HEK293 (cell line): ENCODE data around the gene PRPF8.

Source experiments
- EGR2 ChIP-seq: fragments of 450-650 bp; formaldehyde crosslinking; IDR thresholded peaks from 2 replicates; pipeline ENCODE4 v1.5.1; 2016; ENCODE audit warnings: low read depth, missing biosample characterization, missing genetic modification characterization
- HOXC10 ChIP-seq: sonication (generic); formaldehyde crosslinking; IDR thresholded peaks from 2 replicates; pipeline ENCODE4 v1.8.1; 2023; ENCODE audit warnings: mild to moderate bottlenecking, missing genetic modification reagents
- KLF1 ChIP-seq: fragments of 450-650 bp; formaldehyde crosslinking; IDR thresholded peaks from 2 replicates; pipeline ENCODE4 v1.5.1; 2016; ENCODE audit warnings: missing biosample characterization, missing genetic modification characterization
- KLF7 ChIP-seq: fragments of 450-650 bp; formaldehyde crosslinking; IDR thresholded peaks from 2 replicates; pipeline ENCODE4 v1.5.1; 2016; ENCODE audit warnings: missing biosample characterization, missing genetic modification characterization, borderline replicate concordance
- MEIS1 ChIP-seq: sonication (generic); formaldehyde crosslinking; IDR thresholded peaks from 2 replicates; pipeline ENCODE4 v1.8.1; 2022; ENCODE audit warnings: missing genetic modification reagents, mild to moderate bottlenecking, borderline replicate concordance
- SALL2 ChIP-seq: fragments of 450-650 bp; formaldehyde crosslinking; IDR thresholded peaks from 2 replicates; pipeline ENCODE4 v1.5.0; 2017; ENCODE audit warnings: missing biosample characterization, mild to moderate bottlenecking, missing genetic modification characterization, borderline replicate concordance
- SP3 ChIP-seq: fragments of 450-650 bp; formaldehyde crosslinking; IDR thresholded peaks from 2 replicates; pipeline ENCODE4 v1.5.1; 2016; ENCODE audit warnings: missing biosample characterization, missing genetic modification characterization
- ZBTB20 ChIP-seq: fragments of 450-650 bp; formaldehyde crosslinking; IDR thresholded peaks from 2 replicates; pipeline ENCODE4 v1.5.1; 2016; ENCODE audit warnings: missing biosample characterization, missing genetic modification characterization
- ZBTB21 ChIP-seq: fragments of 450-650 bp; formaldehyde crosslinking; IDR thresholded peaks from 2 replicates; pipeline ENCODE4 v1.5.1; 2017; ENCODE audit warnings: missing biosample characterization, missing genetic modification characterization
- ZBTB48 ChIP-seq: fragments of 450-650 bp; formaldehyde crosslinking; IDR thresholded peaks from 2 replicates; pipeline ENCODE4 v1.5.1; 2016; ENCODE audit warnings: missing biosample characterization, missing genetic modification characterization
- ZBTB8A ChIP-seq: fragments of 450-650 bp; formaldehyde crosslinking; IDR thresholded peaks from 2 replicates; pipeline ENCODE4 v1.5.1; 2016; ENCODE audit warnings: missing biosample characterization, missing genetic modification characterization
- ZFHX2 ChIP-seq: fragments of 450-650 bp; formaldehyde crosslinking; conservative IDR thresholded peaks from 2 replicates; pipeline ENCODE4 v1.5.1; 2016; ENCODE audit warnings: missing biosample characterization, missing genetic modification characterization
- ZFP37 ChIP-seq: fragments of 450-650 bp; formaldehyde crosslinking; IDR thresholded peaks from 2 replicates; pipeline ENCODE4 v1.5.1; 2016; ENCODE audit warnings: missing biosample characterization, missing genetic modification characterization
- ZIC2 ChIP-seq: fragments of 450-650 bp; formaldehyde crosslinking; IDR thresholded peaks from 2 replicates; pipeline ENCODE4 v1.5.1; 2016; ENCODE audit warnings: missing biosample characterization, missing genetic modification characterization
- ZNF10 ChIP-seq: fragments of 450-650 bp; formaldehyde crosslinking; IDR thresholded peaks from 2 replicates; pipeline ENCODE4 v1.5.1; 2017; ENCODE audit warnings: missing biosample characterization, missing genetic modification characterization
- ZNF112 ChIP-seq: fragments of 450-650 bp; formaldehyde crosslinking; IDR thresholded peaks from 2 replicates; pipeline ENCODE4 v1.5.0; 2017; ENCODE audit warnings: missing biosample characterization, missing genetic modification characterization
- ZNF132 ChIP-seq: fragments of 450-650 bp; formaldehyde crosslinking; IDR thresholded peaks from 2 replicates; pipeline ENCODE4 v1.5.1; 2017; ENCODE audit warnings: missing biosample characterization, missing genetic modification characterization, borderline replicate concordance
- ZNF146 ChIP-seq: fragments of 450-650 bp; formaldehyde crosslinking; IDR thresholded peaks from 2 replicates; pipeline ENCODE4 v1.5.1; 2016; ENCODE audit warnings: missing biosample characterization, missing genetic modification characterization
- ZNF169 ChIP-seq: fragments of 450-650 bp; formaldehyde crosslinking; IDR thresholded peaks from 2 replicates; pipeline ENCODE4 v1.5.1; 2016; ENCODE audit warnings: missing biosample characterization, missing genetic modification characterization
- ZNF202 ChIP-seq: fragments of 450-650 bp; formaldehyde crosslinking; IDR thresholded peaks from 2 replicates; pipeline ENCODE4 v1.5.1; 2016; ENCODE audit warnings: missing biosample characterization, missing genetic modification characterization, borderline replicate concordance
- ZNF324 ChIP-seq: fragments of 450-650 bp; formaldehyde crosslinking; IDR thresholded peaks from 2 replicates; pipeline ENCODE4 v1.5.1; 2016; ENCODE audit warnings: missing biosample characterization, missing genetic modification characterization
- ZNF350 ChIP-seq: fragments of 450-650 bp; formaldehyde crosslinking; IDR thresholded peaks from 2 replicates; pipeline ENCODE4 v1.5.0; 2017; ENCODE audit warnings: missing biosample characterization, mild to moderate bottlenecking, missing genetic modification characterization
- ZNF404 ChIP-seq: fragments of 450-650 bp; formaldehyde crosslinking; IDR thresholded peaks from 2 replicates; pipeline ENCODE4 v1.5.1; 2017; ENCODE audit warnings: missing biosample characterization, missing genetic modification characterization
- ZNF600 ChIP-seq: fragments of 450-650 bp; formaldehyde crosslinking; IDR thresholded peaks from 2 replicates; pipeline ENCODE4 v1.5.1; 2016; ENCODE audit warnings: missing biosample characterization, missing genetic modification characterization
- ZNF660 ChIP-seq: fragments of 450-650 bp; IDR thresholded peaks from 2 replicates; pipeline ENCODE4 v1.5.1; 2018; ENCODE audit warnings: missing biosample characterization, mild to moderate bottlenecking, missing genetic modification characterization
- ZNF707 ChIP-seq: fragments of 450-650 bp; formaldehyde crosslinking; IDR thresholded peaks from 2 replicates; pipeline ENCODE4 v1.5.1; 2016; ENCODE audit warnings: missing biosample characterization, missing genetic modification characterization
- ZNF777 ChIP-seq: fragments of 450-650 bp; formaldehyde crosslinking; IDR thresholded peaks from 2 replicates; pipeline ENCODE4 v1.5.1; 2017; ENCODE audit warnings: missing biosample characterization, missing genetic modification characterization, borderline replicate concordance
- ZNF785 ChIP-seq: fragments of 450-650 bp; formaldehyde crosslinking; IDR thresholded peaks from 2 replicates; pipeline ENCODE4 v1.5.1; 2016; ENCODE audit warnings: missing biosample characterization, missing genetic modification characterization
- ZNF843 ChIP-seq: fragments of 450-650 bp; formaldehyde crosslinking; IDR thresholded peaks from 2 replicates; pipeline ENCODE4 v1.5.1; 2016; ENCODE audit warnings: missing biosample characterization, missing genetic modification characterization
- ZSCAN30 ChIP-seq: fragments of 450-650 bp; IDR thresholded peaks from 2 replicates; pipeline ENCODE4 v1.5.1; 2018; ENCODE audit warnings: missing biosample characterization, mild to moderate bottlenecking, missing genetic modification characterization, moderate library complexity
- TF ChIP-seq, protein P1 (sequence below): fragments of 450-650 bp; formaldehyde crosslinking; IDR thresholded peaks from 2 replicates; pipeline ENCODE4 v1.5.1; 2016; ENCODE audit warnings: missing biosample characterization, missing genetic modification characterization
- TF ChIP-seq, protein P2 (sequence below): fragments of 450-650 bp; formaldehyde crosslinking; IDR thresholded peaks from 2 replicates; pipeline ENCODE4 v1.5.1; 2017; ENCODE audit warnings: missing biosample characterization, missing genetic modification characterization
- TF ChIP-seq, protein P3 (sequence below): fragments of 450-650 bp; formaldehyde crosslinking; IDR thresholded peaks from 2 replicates; pipeline ENCODE4 v1.5.1; 2016; ENCODE audit warnings: missing biosample characterization, missing genetic modification characterization
- TF ChIP-seq, protein P4 (sequence below): fragments of 450-650 bp; formaldehyde crosslinking; IDR thresholded peaks from 2 replicates; pipeline ENCODE4 v1.5.1; 2017; ENCODE audit warnings: missing biosample characterization, missing genetic modification characterization
- TF ChIP-seq, protein P5 (sequence below): fragments of 450-650 bp; formaldehyde crosslinking; IDR thresholded peaks from 2 replicates; pipeline ENCODE4 v1.5.1; 2016; ENCODE audit warnings: missing biosample characterization, missing genetic modification characterization

Gene PRPF8

DNA sequence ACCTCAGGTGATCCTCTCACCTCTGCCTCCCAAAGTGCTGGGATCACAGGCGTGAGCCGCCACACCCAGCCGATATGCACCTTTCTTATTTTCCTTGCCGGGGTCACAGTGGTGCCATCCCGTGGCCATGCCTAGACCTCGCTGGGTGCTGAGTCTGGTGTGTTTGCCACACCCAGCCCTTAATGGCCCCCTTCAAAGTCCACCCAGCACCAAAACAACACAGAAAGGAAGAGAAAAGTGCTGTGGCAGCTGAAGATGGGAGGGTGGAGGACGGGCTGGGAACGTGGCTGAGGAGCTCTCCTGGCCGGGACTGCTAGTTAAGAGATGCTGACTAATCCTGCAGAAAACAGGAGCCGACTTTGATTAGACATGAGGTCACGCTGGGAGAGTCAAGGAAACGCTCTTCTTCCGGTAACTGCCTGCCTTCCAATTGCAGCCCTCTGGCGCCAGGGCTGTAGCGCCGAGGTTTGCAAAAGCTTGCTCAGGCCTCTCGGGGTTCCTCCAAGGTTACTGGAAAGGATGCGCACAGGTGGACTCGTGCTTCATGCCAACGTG is 67.0 kb downstream of the PRPF8 start (continued):
- TF ChIP-seq ZNF10 (tag by site-specific recombination) (no peak), ZBTB8A (tag by site-specific recombination) (no peak), ZNF112 (tag by site-specific recombination) (no peak), SP3 (tag by site-specific recombination) (no peak), EGR2 (no peak), KLF1 (tag by site-specific recombination) (peak; percentile 90), SALL2 (tag by site-specific recombination) (no peak), MEIS1 (CRISPR knock-in tag) (no peak), ZSCAN30 (tag by site-specific recombination) (no peak), ZNF404 (tag by site-specific recombination) (no peak), ZNF707 (tag by site-specific recombination) (no peak), ZNF132 (no peak), KLF7 (tag by site-specific recombination) (0 out of 2 replicates have a peak, but pooled peaks have one; percentile 52), ZFP37 (tag by site-specific recombination) (no peak), ZBTB48 (tag by site-specific recombination) (no peak), ZNF169 (no peak), ZNF600 (peak; percentile 88; the same call in 1 of the 2 replicates), ZNF777 (no peak), ZNF202 (tag by site-specific recombination) (no peak), ZNF146 (tag by site-specific recombination) (no peak), ZNF324 (no peak), ZFHX2 (tag by site-specific recombination) (no peak), ZNF843 (tag by site-specific recombination) (no peak), ZBTB21 (tag by site-specific recombination) (peak; percentile 84), HOXC10 (CRISPR knock-in tag) (no peak), ZNF350 (no peak), ZNF785 (no peak), ZIC2 (tag by site-specific recombination) (no peak), ZBTB20 (no peak; the same call in 1 of the 2 replicates), ZNF660 (no peak; the same call in 1 of the 2 replicates)
- TF ChIP-seq, protein P1, sequence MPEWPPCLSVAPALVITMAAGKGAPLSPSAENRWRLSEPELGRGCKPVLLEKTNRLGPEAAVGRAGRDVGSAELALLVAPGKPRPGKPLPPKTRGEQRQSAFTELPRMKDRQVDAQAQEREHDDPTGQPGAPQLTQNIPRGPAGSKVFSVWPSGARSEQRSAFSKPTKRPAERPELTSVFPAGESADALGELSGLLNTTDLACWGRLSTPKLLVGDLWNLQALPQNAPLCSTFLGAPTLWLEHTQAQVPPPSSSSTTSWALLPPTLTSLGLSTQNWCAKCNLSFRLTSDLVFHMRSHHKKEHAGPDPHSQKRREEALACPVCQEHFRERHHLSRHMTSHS (tag by site-specific recombination): no peak
- TF ChIP-seq, protein P2, sequence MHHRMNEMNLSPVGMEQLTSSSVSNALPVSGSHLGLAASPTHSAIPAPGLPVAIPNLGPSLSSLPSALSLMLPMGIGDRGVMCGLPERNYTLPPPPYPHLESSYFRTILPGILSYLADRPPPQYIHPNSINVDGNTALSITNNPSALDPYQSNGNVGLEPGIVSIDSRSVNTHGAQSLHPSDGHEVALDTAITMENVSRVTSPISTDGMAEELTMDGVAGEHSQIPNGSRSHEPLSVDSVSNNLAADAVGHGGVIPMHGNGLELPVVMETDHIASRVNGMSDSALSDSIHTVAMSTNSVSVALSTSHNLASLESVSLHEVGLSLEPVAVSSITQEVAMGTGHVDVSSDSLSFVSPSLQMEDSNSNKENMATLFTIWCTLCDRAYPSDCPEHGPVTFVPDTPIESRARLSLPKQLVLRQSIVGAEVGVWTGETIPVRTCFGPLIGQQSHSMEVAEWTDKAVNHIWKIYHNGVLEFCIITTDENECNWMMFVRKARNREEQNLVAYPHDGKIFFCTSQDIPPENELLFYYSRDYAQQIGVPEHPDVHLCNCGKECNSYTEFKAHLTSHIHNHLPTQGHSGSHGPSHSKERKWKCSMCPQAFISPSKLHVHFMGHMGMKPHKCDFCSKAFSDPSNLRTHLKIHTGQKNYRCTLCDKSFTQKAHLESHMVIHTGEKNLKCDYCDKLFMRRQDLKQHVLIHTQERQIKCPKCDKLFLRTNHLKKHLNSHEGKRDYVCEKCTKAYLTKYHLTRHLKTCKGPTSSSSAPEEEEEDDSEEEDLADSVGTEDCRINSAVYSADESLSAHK (tag by site-specific recombination): no peak
- TF ChIP-seq, protein P3, sequence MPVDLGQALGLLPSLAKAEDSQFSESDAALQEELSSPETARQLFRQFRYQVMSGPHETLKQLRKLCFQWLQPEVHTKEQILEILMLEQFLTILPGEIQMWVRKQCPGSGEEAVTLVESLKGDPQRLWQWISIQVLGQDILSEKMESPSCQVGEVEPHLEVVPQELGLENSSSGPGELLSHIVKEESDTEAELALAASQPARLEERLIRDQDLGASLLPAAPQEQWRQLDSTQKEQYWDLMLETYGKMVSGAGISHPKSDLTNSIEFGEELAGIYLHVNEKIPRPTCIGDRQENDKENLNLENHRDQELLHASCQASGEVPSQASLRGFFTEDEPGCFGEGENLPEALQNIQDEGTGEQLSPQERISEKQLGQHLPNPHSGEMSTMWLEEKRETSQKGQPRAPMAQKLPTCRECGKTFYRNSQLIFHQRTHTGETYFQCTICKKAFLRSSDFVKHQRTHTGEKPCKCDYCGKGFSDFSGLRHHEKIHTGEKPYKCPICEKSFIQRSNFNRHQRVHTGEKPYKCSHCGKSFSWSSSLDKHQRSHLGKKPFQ (tag by site-specific recombination): no peak
- TF ChIP-seq, protein P4, sequence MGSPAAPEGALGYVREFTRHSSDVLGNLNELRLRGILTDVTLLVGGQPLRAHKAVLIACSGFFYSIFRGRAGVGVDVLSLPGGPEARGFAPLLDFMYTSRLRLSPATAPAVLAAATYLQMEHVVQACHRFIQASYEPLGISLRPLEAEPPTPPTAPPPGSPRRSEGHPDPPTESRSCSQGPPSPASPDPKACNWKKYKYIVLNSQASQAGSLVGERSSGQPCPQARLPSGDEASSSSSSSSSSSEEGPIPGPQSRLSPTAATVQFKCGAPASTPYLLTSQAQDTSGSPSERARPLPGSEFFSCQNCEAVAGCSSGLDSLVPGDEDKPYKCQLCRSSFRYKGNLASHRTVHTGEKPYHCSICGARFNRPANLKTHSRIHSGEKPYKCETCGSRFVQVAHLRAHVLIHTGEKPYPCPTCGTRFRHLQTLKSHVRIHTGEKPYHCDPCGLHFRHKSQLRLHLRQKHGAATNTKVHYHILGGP (tag by site-specific recombination): no peak
- TF ChIP-seq, protein P5, sequence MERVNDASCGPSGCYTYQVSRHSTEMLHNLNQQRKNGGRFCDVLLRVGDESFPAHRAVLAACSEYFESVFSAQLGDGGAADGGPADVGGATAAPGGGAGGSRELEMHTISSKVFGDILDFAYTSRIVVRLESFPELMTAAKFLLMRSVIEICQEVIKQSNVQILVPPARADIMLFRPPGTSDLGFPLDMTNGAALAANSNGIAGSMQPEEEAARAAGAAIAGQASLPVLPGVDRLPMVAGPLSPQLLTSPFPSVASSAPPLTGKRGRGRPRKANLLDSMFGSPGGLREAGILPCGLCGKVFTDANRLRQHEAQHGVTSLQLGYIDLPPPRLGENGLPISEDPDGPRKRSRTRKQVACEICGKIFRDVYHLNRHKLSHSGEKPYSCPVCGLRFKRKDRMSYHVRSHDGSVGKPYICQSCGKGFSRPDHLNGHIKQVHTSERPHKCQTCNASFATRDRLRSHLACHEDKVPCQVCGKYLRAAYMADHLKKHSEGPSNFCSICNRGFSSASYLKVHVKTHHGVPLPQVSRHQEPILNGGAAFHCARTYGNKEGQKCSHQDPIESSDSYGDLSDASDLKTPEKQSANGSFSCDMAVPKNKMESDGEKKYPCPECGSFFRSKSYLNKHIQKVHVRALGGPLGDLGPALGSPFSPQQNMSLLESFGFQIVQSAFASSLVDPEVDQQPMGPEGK (tag by site-specific recombination): 0 out of 2 replicates have a peak, but pooled peaks have one; percentile 25
